Mesendoderm (in vitro differentiated cells): ENCODE results near the gene NOLC1.

Experiments used
- DNase-seq: peaks from one replicate; pipeline ENCODE4 v3.0.0; 2013
- H2AK5ac ChIP-seq: 2 replicates; pipeline ENCODE4 v1.6.1; 2013; ENCODE audit warnings: low read length, inconsistent platforms
- H2BK120ac ChIP-seq: 2 replicates; pipeline ENCODE4 v1.6.1; 2013; ENCODE audit warnings: low read depth, mild to moderate bottlenecking, low read length, moderate library complexity, mixed read lengths
- H2BK15ac ChIP-seq: replicated peaks from 2 replicates; pipeline ENCODE4 v1.6.1; 2013; ENCODE audit warnings: low read depth, mild to moderate bottlenecking, moderate library complexity
- H2BK5ac ChIP-seq: 2 replicates; pipeline ENCODE4 v1.6.1; 2013; ENCODE audit warnings: low read length, inconsistent platforms
- H3K18ac ChIP-seq: 2 replicates; pipeline ENCODE4 v1.6.1; 2013; ENCODE audit warnings: mild to moderate bottlenecking, low read length, mixed read lengths
- H3K23ac ChIP-seq: one replicate; pipeline ENCODE4 v1.6.1; 2013; ENCODE audit warnings: low read length
- H3K27ac ChIP-seq: 2 replicates; pipeline ENCODE4 v1.5.1; 2013; ENCODE audit warnings: low read depth, mild to moderate bottlenecking, inconsistent platforms, low read length, moderate library complexity
- H3K27me3 ChIP-seq: 2 replicates; pipeline ENCODE4 v1.6.1; 2013; ENCODE audit warnings: low read length, control low read depth, mild to moderate bottlenecking, inconsistent platforms; ENCODE audit not compliant: insufficient read depth, poor library complexity
- H3K36me3 ChIP-seq: 2 replicates; pipeline ENCODE4 v1.6.1; 2013; ENCODE audit warnings: low read length, inconsistent platforms; ENCODE audit not compliant: control insufficient read depth, insufficient read depth
- H3K4ac ChIP-seq: one replicate; pipeline ENCODE4 v1.6.1; 2013; ENCODE audit warnings: low read depth, mild to moderate bottlenecking, low read length, moderate library complexity
- H3K4me1 ChIP-seq: 2 replicates; pipeline ENCODE4 v1.6.1; 2013; ENCODE audit warnings: low read depth, low read length, inconsistent platforms; ENCODE audit not compliant: control insufficient read depth
- H3K4me2 ChIP-seq: 2 replicates; pipeline ENCODE4 v1.6.1; 2013; ENCODE audit warnings: low read length
- H3K4me3 ChIP-seq: 2 replicates; pipeline ENCODE4 v1.5.1; 2013; ENCODE audit warnings: mild to moderate bottlenecking, low read length
- H3K56ac ChIP-seq: one replicate; pipeline ENCODE4 v1.6.1; 2013; ENCODE audit warnings: low read length
- H3K79me1 ChIP-seq: 2 replicates; pipeline ENCODE4 v1.6.1; 2013; ENCODE audit warnings: low read length, inconsistent platforms
- H3K79me2 ChIP-seq: 2 replicates; pipeline ENCODE4 v1.6.1; 2013; ENCODE audit warnings: mild to moderate bottlenecking, low read length; ENCODE audit not compliant: control insufficient read depth, insufficient read depth
- H3K9ac ChIP-seq: 2 replicates; pipeline ENCODE4 v1.6.1; 2013; ENCODE audit warnings: low read length, inconsistent platforms
- H4K5ac ChIP-seq: one replicate; pipeline ENCODE4 v1.6.1; 2013; ENCODE audit warnings: low read length
- H4K8ac ChIP-seq: one replicate; pipeline ENCODE4 v1.6.1; 2013; ENCODE audit warnings: low read depth, mild to moderate bottlenecking, control low read depth, low read length, moderate library complexity
- WGBS: extraction: QIAGEN DNeasy Blood & Tissue Kit; methylation state at CpG from one replicate; pipeline ENCODE4 v1.1.7; 2013; ENCODE audit warnings: low lambda C conversion rate, missing lambda C conversion rate; ENCODE audit not compliant: insufficient coverage; ENCODE audit errors: extremely low coverage; 5-methylcytosine and 5-hydroxymethylcytosine counted together

NOLC1 gene

DNA sequence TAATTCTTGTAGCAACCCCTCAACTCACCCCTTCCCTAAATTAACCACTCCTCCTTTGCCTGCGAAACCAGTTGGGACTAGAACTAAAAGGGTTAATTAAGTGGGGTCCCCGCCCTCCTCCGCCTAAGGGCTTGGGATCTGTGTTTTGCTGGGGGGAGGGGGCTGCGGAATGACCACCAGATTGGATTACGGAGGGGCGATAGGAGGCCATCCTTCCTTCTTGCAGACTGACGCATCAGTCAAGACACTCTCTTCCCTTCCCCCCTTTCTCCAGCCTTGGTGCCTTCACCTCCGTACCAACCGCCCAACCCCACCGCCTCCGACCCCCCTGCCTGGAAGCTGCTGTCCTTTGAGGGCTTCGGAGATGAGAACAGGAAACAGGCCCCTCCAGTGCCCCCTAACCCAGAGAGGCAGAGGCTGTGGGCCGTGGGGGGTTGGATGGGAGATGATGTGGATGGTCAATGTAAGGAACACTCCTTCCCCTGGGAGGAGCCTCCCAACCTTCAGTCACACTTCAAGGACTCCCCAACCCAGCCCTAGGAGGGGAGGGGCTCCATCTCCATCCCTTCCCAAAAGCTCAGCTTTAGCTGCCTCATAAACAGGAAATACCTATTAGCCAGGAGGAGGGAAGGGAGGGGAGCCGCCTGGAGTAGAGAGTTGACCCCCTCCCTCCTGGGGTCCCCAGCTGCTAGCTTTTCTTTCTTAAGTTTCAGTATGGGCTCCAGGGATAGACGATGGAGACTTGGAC is 31.0 kb upstream of the NOLC1 start:
- no CpG with 5 or more reads among the region's 15 CpGs for WGBS
- peak overlapping the region; percentile 100 for H3K56ac ChIP-seq
- H3K23ac ChIP-seq, result no peak overlapping the region
- H3K79me1 ChIP-seq, result peaks cover 10% of the 10 kb centered on the region
- DNase-seq, result peak; percentile 99
- H2BK5ac ChIP-seq, result peak overlapping the region; percentile 98
- peak overlapping the region; percentile 99 for H3K27ac ChIP-seq
- H2AK5ac ChIP-seq, result no peak overlapping the region
- peak overlapping the region; percentile 91 for H3K18ac ChIP-seq
- H3K4me2 ChIP-seq, result peak overlapping the region; percentile 98
- H3K4ac ChIP-seq, result peak overlapping the region; percentile 66
- peak overlapping the region; percentile 35 for H2BK120ac ChIP-seq
- peak overlapping the region; percentile 68 for H3K4me3 ChIP-seq
- peak overlapping the region; percentile 27 for H2BK15ac ChIP-seq
- peaks cover 33% of the 10 kb centered on the region for H3K4me1 ChIP-seq
- H3K27me3 ChIP-seq, result no peaks in the 10 kb centered on the region
- peaks cover 30% of the 10 kb centered on the region for H3K79me2 ChIP-seq
- no peaks in the 10 kb centered on the region for H3K36me3 ChIP-seq
- no peak overlapping the region for H4K5ac ChIP-seq
- H4K8ac ChIP-seq, result no peak overlapping the region
- H3K9ac ChIP-seq, result peak overlapping the region; percentile 97

DNA sequence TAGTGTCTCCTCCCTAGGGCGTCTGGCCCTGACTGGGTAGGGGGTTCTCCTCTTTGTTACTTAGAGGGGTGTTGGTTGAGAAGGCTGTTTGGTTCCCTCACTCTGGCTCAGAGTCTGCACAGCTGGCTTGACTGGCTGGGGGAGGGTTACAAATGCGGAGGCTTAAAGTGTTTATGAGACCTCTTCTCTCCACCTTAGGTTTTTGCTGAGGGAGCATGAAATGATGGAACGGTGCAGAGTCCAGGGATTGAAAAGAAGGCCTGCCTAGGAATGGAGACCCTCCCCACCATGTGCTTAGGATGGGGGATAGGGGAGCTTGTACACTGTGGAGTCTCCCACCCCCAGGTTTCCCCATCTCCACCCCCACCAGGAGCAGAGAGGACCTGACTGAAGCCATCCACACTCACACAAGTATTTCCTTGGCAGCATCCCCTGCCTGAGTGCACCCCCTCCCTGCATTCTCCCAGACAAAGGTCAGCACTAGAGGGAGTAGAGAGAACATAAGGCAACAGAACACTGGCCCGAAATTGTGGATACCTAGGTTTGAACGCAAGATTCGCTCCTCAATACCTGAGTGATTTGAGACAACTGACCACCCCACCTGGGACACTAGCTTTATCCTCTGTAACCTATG is 30.3 kb upstream of the NOLC1 start:
- Histone ChIP-seq H3K4me1 (peaks cover 29% of the 10 kb centered on the region), H2BK5ac (peak overlapping the region; percentile 83), H4K8ac (no peak overlapping the region), H2AK5ac (no peak overlapping the region), H3K4ac (peak overlapping the region; percentile 66), H3K79me1 (peaks cover 7% of the 10 kb centered on the region), H3K23ac (no peak overlapping the region), H3K79me2 (peaks cover 24% of the 10 kb centered on the region), H3K4me3 (no peak overlapping the region), H3K56ac (peak overlapping the region; percentile 100), H3K27me3 (no peaks in the 10 kb centered on the region), H3K27ac (peak overlapping the region; percentile 99), H2BK120ac (peak overlapping the region; percentile 35), H3K4me2 (peak overlapping the region; percentile 34), H3K18ac (peak overlapping the region; percentile 91), H3K9ac (peak overlapping the region; percentile 65), H3K36me3 (no peaks in the 10 kb centered on the region), H4K5ac (peak overlapping the region; percentile 37), H2BK15ac (peak overlapping the region; percentile 27)
- no CpG with 5 or more reads among the region's 6 CpGs for WGBS
- peak; percentile 92 for DNase-seq

DNA sequence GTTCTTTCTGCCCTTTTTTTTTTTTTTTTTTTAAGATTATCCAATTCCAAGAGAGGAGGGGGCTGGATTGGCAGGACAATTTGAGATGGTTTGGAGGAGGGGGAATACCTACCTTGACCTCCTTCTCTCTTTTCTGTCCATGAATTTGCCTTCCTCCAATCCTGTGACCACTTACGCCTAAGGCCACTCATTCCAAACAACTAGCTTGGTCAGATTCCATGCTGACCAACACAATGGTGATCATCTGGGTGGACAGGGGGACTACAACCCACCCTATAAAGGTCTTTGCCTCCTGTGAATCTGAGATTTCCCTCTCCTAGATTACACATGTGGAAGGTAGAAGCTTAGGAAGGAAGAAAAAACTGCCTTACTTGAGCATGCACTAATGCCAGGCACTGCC is 29.7 kb upstream of the NOLC1 start:
- no CpG with 5 or more reads among the region's 1 CpG for WGBS
- Histone ChIP-seq H2BK5ac (peak overlapping the region; percentile 83), H3K4ac (no peak overlapping the region), H3K4me1 (peaks cover 25% of the 10 kb centered on the region), H3K27me3 (no peaks in the 10 kb centered on the region), H3K36me3 (no peaks in the 10 kb centered on the region), H3K4me3 (no peak overlapping the region), H3K79me1 (peaks cover 4% of the 10 kb centered on the region), H3K27ac (peak overlapping the region; percentile 41), H3K4me2 (no peak overlapping the region), H3K79me2 (peaks cover 18% of the 10 kb centered on the region), H2BK120ac (no peak overlapping the region), H2BK15ac (no peak overlapping the region), H2AK5ac (peak overlapping the region; percentile 16), H3K56ac (peak overlapping the region; percentile 100), H3K9ac (peak overlapping the region; percentile 65), H3K18ac (peak overlapping the region; percentile 15), H4K5ac (no peak overlapping the region), H4K8ac (no peak overlapping the region), H3K23ac (peak overlapping the region; percentile 25)
- peak; percentile 37 for DNase-seq

DNA sequence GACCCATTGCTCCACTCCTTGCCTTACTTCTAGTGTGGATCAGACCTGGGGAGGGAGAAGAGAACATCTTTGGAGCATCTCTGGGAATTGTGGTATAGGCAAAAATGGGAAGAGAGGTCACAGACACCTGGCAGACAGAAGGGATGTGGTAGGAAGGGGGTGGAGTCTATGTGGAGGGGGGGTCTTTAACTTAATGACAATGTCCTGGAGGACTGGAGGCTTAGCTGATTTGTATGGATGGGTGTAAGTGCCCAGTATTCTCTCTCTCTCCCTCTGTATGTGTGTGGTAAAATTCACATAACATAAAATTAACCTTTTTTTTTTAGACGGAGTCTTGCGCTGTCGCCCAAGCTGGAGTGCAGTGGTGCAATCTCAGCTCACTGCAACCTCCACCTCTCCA is 29.0 kb upstream of the NOLC1 start:
- Histone ChIP-seq H2BK120ac (no peak overlapping the region), H3K23ac (peak overlapping the region; percentile 50), H3K4me2 (no peak overlapping the region), H3K4ac (no peak overlapping the region), H3K79me2 (peaks cover 10% of the 10 kb centered on the region), H3K27ac (no peak overlapping the region), H4K5ac (no peak overlapping the region), H4K8ac (no peak overlapping the region), H3K27me3 (no peaks in the 10 kb centered on the region), H3K4me3 (no peak overlapping the region), H3K4me1 (peaks cover 20% of the 10 kb centered on the region), H3K9ac (no peak overlapping the region), H3K36me3 (no peaks in the 10 kb centered on the region), H2BK5ac (no peak overlapping the region), H2BK15ac (no peak overlapping the region), H3K56ac (peak overlapping the region; percentile 0), H3K79me1 (peaks cover 2% of the 10 kb centered on the region), H2AK5ac (peak overlapping the region; percentile 78), H3K18ac (no peak overlapping the region)
- no CpG with 5 or more reads among the region's 3 CpGs for WGBS
- DNase-seq, result no peak

DNA sequence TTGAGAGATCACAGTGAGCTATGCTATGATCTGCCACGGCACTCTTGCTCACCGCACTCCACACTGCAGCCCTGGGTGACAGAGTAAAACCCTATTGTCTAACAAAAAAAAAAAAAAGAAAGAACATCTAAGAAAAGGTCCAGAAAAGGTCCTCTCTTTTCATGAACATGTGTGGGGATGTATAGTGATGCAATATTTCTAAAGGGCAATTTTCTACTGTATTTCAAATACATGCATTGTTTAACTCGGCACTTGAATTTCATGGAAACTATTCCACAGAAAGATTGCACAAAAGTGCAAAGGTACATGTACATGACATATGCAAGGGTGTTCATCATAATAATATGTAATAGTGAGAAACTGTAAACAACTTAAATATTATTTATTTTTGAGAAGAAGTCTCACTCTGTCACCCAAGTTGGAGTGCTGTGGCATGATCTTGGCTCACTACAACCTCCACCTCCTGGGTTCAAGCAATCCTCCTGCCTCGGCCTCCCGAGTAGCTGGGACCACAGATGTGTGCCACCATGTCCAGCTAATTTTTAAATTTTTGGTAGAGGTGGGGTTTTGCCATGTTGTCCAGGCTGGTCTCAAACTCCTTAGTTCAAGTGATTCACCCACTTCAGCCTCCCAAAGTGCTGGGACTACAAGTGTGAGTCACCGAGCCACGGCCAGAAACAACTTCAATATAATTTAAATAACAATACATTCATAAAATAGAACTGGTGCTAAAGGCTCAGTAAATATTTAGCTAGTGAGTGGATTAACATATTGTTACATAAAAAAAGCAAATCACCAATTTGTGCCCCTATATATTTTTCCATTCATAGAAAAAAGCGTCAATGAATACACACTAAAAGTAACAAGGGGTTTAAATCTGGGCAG is 20.7 kb upstream of the NOLC1 start:
- Histone ChIP-seq H3K18ac (no peak overlapping the region), H3K4me1 (no peaks in the 10 kb centered on the region), H3K27ac (no peak overlapping the region), H3K23ac (no peak overlapping the region), H3K56ac (no peak overlapping the region), H3K79me2 (peaks cover 36% of the 10 kb centered on the region), H2BK120ac (no peak overlapping the region), H3K79me1 (no peaks in the 10 kb centered on the region), H3K27me3 (no peaks in the 10 kb centered on the region), H2AK5ac (no peak overlapping the region), H4K8ac (no peak overlapping the region), H4K5ac (no peak overlapping the region), H2BK5ac (no peak overlapping the region), H3K9ac (no peak overlapping the region), H3K36me3 (no peaks in the 10 kb centered on the region), H3K4ac (no peak overlapping the region), H2BK15ac (no peak overlapping the region), H3K4me2 (no peak overlapping the region), H3K4me3 (no peak overlapping the region)
- no CpG with 5 or more reads among the region's 8 CpGs for WGBS
- DNase-seq, result no peak
